T-helper 17 cell (primary cell): Measurements from ENCODE around the gene TANK. TPM values are rescaled to one million over a fixed set of nuclear protein-coding genes. Genes with fewer than 3 reads are reported as not detected.

Source experiments
- ATAC-seq: fragments of 150-1000 bp; cut with Tn5 transposase; 2 replicates; pipeline ENCODE4 v1.10.0; 2021; ENCODE audit warnings: mild to moderate bottlenecking, moderate library complexity
- DNase-seq, 3 donors: peaks; one replicate each; pipeline versions ENCODE4 v3.0.0 to v3.0.0-alpha.2; 2020 to 2021
- H3K9me3 ChIP-seq: one replicate; pipeline ENCODE4 v1.7.0; 2013; ENCODE audit warnings: low read length, mild to moderate bottlenecking; ENCODE audit not compliant: control insufficient read depth, poor library complexity, severe bottlenecking
- H3K27ac Mint-ChIP-seq: one replicate; pipeline ENCODE4 v1.8.0; 2022; ENCODE audit warnings: mild to moderate bottlenecking, moderate library complexity, mixed read lengths
- H3K27me3 Mint-ChIP-seq: one replicate; pipeline ENCODE4 v1.8.0; 2022; ENCODE audit warnings: mixed read lengths
- H3K36me3 Mint-ChIP-seq: one replicate; pipeline ENCODE4 v1.8.0; 2022; ENCODE audit warnings: low read depth, mixed read lengths
- H3K4me1 Mint-ChIP-seq: one replicate; pipeline ENCODE4 v1.8.0; 2022; ENCODE audit warnings: mild to moderate bottlenecking, mixed read lengths
- H3K4me3 Mint-ChIP-seq: one replicate; pipeline ENCODE4 v1.8.0; 2022; ENCODE audit warnings: mild to moderate bottlenecking, moderate library complexity, mixed read lengths
- total RNA-seq, 4 donors: library from RNA in 2 of 4; stranded (reverse) in 2 of 4; gene quantifications; one replicate each; pipeline ENCODE4 v1.2.3 and lab custom pipeline; 2022 to 2026

Gene TANK, protein sequence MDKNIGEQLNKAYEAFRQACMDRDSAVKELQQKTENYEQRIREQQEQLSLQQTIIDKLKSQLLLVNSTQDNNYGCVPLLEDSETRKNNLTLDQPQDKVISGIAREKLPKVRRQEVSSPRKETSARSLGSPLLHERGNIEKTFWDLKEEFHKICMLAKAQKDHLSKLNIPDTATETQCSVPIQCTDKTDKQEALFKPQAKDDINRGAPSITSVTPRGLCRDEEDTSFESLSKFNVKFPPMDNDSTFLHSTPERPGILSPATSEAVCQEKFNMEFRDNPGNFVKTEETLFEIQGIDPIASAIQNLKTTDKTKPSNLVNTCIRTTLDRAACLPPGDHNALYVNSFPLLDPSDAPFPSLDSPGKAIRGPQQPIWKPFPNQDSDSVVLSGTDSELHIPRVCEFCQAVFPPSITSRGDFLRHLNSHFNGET
- total RNA-seq (100 to 1,000 TPM; 129 to 134 TPM), total RNA-seq (lab: John Stamatoyannopoulos, UW) (133 to 171 reads per million in 2 donors)

DNA sequence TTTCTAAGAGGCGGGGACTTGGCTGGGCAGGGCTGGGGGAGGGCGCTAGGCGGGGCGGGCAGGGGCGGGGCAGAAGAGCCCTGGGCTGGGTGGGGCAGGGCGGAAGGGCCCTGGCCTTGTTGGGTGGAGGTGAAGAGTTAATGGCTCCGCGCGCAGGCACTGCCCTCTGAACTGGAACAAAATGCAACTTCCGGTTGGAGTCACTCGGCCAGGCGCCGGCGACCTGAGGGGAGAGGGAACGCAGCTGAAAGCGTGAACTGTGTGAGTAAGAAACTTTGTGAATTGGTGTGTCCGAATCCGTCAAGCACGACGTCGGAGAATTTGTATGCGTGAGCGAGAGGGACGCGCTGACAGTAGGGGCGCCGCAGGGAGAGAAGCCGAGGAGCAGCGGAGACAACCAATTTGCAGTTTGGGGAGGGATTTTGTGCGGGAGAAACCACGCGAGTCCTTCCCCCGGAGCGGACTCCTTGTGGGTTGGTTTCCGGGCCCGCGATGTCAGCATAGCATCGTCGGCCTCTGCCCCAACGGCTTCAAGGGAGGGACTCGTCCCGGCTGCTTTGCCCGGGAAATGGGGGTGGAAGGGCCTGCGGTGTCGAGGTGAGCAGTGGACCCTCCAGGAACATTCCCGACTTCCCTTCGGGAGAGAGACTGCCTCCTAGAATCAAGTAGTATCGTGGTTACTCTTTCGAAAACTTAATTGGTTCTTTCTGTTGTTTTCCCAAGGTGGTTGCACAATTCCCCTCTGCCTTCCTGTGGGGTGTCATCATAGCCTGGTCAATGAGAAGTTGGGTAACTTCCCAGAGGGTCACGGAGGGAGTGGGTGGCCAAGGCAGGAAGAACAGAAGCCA lies at the start of gene TANK:
TANK (plus strand) TSS at position 203 of the 848 bp plus-strand sequence. CDS start 19,235 bp downstream, outside the sequence.
- peaks cover 44% of the 10 kb centered on the region for H3K4me1 Mint-ChIP-seq
- H3K4me3 Mint-ChIP-seq: peak within 1 kb of the TSS; percentile 100
- ATAC-seq (peak; percentile 90), DNase-seq (peak; percentile 76 to 82 (median 78))
- no peaks in the 10 kb centered on the region for H3K27me3 Mint-ChIP-seq
- H3K27ac Mint-ChIP-seq: peak within 1 kb of the TSS; percentile 100
- H3K36me3 Mint-ChIP-seq: peaks cover 14% of the 10 kb centered on the region
- H3K9me3 ChIP-seq: no peaks in the 10 kb centered on the region

DNA sequence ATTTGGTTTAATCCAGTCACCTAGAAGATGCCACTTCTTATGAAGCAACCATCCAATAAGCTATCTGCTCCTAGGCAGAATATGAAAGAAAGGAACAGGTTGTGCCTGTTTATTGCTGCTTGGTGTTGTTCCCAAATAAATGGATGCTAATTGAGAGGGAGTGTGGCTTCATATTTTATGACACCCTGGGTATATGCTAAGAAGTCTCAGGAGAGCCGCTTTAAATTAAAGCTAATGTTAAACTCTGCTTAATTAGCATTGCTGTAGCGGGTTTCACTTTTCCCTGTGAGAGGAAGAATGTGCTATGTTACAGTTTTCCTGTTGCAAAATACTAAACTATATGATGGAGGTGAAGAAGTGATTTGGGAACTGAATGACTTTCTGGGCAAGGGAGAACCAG lies 48.7 kb upstream of the TANK start:
- peaks cover 19% of the 10 kb centered on the region for H3K27me3 Mint-ChIP-seq
- no peak overlapping the region for H3K4me3 Mint-ChIP-seq
- no peak for ATAC-seq
- H3K9me3 ChIP-seq: no peaks in the 10 kb centered on the region
- H3K27ac Mint-ChIP-seq: no peak overlapping the region
- peaks cover 4% of the 10 kb centered on the region for H3K4me1 Mint-ChIP-seq
- no peaks in the 10 kb centered on the region for H3K36me3 Mint-ChIP-seq
- no peak for DNase-seq

DNA sequence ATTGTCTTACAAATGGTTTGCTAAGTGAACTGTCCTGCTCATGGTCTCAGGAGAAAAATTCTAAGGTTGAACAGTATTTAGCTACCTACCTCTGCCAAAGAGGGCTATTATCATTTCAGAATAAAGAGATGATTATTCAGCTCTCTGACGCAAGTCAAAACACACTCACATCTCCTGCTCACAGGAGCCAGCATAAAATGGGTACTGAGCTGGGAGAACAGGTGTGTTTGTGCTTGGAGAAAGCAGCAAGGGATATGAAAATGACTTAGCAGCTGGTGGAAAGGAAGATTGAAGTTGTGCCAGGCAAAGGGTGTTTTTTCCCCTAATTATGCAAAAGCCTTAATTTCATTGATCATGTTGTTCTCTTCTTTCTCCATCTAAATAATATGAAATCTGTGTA lies 47.3 kb upstream of the TANK start:
- Mint-ChIP-seq H3K27ac (no peak overlapping the region), H3K27me3 (peaks cover 11% of the 10 kb centered on the region), H3K4me1 (peaks cover 4% of the 10 kb centered on the region), H3K36me3 (no peaks in the 10 kb centered on the region), H3K4me3 (no peak overlapping the region)
- H3K9me3 ChIP-seq: no peaks in the 10 kb centered on the region
- ATAC-seq (no peak), DNase-seq (no peak)

DNA sequence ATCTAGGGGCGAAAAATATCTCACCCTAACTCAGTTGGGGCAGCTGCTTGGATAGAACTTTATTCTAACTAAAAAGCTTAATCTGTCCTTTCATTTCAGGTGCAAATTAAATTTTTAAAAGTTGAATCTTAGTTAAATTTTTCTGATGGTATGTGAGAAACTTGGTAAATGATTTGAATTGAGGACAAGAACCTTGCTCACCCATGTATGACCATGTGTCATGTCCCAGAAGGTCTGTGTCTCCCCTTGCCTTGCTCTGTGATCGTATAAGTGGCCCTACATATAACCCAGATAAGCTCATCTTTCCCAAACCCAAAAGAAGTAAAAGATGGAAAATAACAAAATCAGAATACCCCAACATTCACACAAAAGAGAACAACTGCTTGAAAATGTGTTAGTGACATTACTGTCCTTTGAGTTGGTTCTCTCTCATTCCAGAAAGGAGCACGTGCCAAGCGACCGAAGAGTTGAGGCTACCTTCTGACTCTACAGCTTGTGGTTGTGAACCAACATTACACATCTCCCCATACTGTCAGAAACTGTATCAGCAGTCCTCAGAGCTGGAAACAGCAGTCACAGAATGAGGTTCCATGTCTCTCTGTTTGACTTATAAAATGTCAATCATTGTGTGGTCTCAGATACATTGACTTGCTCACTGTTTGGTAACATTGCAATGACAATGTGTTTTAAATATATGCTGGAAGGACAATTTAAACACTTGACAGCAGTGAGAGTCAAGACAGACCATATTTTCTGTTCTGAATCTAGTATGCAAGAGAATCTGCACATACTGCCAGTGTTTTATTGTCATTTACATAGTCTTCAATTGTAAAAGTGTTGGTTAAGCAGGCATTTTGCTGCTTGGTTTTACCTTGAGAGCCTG lies 46.3 kb upstream of the TANK start:
- peaks cover 8% of the 10 kb centered on the region for H3K4me1 Mint-ChIP-seq
- no peaks in the 10 kb centered on the region for H3K36me3 Mint-ChIP-seq
- no peak overlapping the region for H3K4me3 Mint-ChIP-seq
- peaks cover 15% of the 10 kb centered on the region for H3K27me3 Mint-ChIP-seq
- ATAC-seq (no peak), DNase-seq (no peak)
- H3K9me3 ChIP-seq: no peaks in the 10 kb centered on the region
- H3K27ac Mint-ChIP-seq: no peak overlapping the region

DNA sequence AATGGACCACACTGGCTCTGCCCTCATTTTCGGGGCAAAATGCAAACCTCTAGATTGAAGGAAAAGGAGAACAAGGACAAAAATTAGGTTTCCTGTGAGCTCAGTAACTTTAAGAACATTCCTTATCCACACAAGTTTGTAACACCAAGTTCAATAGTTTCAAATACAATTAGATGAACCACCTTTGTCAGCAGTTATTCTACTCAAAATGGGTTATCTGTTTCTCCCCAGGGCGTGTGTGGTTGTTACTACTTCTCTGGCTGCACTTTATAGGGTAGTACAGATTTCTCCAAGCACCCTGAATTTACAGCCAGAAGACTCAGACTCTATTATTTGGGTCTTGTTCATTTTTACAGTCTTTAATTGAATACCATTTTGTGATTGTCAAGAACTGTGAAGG lies 45.0 kb upstream of the TANK start:
- Mint-ChIP-seq H3K27me3 (peaks cover 7% of the 10 kb centered on the region), H3K4me3 (no peak overlapping the region), H3K27ac (no peak overlapping the region), H3K4me1 (peaks cover 8% of the 10 kb centered on the region), H3K36me3 (peaks cover under 1% of the 10 kb centered on the region)
- no peaks in the 10 kb centered on the region for H3K9me3 ChIP-seq
- ATAC-seq (no peak), DNase-seq (no peak)

DNA sequence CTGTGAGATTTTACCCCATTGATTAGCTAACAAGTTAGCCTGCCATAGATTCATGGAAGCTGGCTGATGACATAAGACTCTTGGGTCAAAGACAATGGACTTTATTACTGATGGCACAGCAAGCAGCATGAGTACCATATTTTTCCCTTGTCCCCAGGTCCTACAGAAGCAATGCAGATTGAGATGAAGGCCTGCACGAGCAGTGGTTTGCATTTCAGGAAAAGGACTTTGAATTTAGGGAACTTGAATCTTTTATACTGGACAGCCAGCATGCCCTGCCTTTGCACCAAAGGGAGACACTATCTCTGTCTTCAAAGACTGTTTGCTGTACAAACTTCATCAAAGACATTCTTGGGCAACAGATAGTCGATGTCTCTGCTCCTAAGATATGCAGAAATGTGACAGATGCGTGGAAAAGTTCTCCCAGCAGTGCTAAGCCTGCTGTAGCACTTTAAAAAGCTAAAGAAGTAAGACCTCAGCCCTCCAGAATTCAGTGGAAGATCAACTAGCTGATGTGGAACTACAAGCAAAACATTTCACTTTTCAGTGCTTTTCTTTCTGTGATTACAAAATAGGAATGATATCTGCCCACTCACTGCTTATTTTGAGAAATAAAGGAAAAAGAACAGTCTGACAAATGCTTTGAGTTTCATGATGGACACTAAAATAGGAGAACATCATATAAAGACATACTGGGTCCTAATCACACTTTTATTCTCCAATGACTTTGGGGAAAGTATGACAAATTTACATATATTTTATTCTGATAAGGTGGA lies 44.4 kb upstream of the TANK start:
- peaks cover 8% of the 10 kb centered on the region for H3K4me1 Mint-ChIP-seq
- H3K36me3 Mint-ChIP-seq: peaks cover 3% of the 10 kb centered on the region
- no peak overlapping the region for H3K4me3 Mint-ChIP-seq
- no peaks in the 10 kb centered on the region for H3K9me3 ChIP-seq
- no peak overlapping the region for H3K27ac Mint-ChIP-seq
- no peak for ATAC-seq
- DNase-seq: no peak
- H3K27me3 Mint-ChIP-seq: peaks cover 7% of the 10 kb centered on the region

DNA sequence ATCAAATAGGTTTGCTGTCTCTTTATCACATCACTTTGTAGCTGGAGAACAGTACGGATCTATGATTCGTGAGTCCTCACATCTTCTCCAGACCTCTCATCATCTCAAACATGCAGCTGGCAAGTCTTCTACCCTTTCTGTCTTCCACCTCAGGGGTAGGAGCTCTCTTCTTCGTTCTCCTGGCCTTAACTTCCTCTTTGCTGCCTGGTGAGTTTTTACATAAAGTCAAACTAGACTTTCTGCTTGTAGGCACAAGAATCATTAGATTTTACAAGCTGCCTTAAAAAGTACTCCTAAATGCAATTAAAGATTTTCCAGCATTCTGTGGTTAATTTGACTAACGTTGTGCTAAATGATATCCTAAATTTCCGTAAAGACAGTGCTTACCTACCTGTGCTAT lies 43.7 kb upstream of the TANK start:
- peaks cover 3% of the 10 kb centered on the region for H3K36me3 Mint-ChIP-seq

DNA sequence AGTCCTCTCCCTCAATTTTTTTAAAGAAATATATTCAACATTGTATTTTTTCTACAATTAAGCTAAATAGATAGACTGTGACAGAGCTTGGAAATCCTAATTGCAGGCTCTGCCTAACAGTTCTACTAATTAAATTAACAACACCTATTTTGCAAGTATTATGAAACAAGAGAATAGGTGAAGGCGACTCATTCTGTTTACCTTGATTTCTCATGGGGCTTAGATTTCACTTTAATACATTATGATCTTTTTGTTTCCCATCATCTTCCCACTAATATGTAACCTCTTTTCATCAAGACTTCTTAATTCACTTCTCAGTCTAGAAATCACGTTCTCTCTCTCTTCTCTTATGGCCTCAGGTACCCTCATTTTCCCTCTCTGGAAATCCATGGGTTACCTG lies 42.7 kb upstream of the TANK start:
- H3K27me3 Mint-ChIP-seq: peaks cover 7% of the 10 kb centered on the region
- peaks cover 3% of the 10 kb centered on the region for H3K36me3 Mint-ChIP-seq
- H3K9me3 ChIP-seq: no peaks in the 10 kb centered on the region
- ATAC-seq (no peak), DNase-seq (no peak)
- H3K4me3 Mint-ChIP-seq: no peak overlapping the region
- H3K27ac Mint-ChIP-seq: no peak overlapping the region
- H3K4me1 Mint-ChIP-seq: peaks cover 7% of the 10 kb centered on the region

More for the DNA sequence above, 43.7 kb upstream of the TANK start:
- Mint-ChIP-seq H3K27ac (no peak overlapping the region), H3K4me1 (peaks cover 8% of the 10 kb centered on the region), H3K27me3 (peaks cover 7% of the 10 kb centered on the region), H3K4me3 (no peak overlapping the region)
- ATAC-seq (no peak), DNase-seq (no peak)
- H3K9me3 ChIP-seq: no peaks in the 10 kb centered on the region

DNA sequence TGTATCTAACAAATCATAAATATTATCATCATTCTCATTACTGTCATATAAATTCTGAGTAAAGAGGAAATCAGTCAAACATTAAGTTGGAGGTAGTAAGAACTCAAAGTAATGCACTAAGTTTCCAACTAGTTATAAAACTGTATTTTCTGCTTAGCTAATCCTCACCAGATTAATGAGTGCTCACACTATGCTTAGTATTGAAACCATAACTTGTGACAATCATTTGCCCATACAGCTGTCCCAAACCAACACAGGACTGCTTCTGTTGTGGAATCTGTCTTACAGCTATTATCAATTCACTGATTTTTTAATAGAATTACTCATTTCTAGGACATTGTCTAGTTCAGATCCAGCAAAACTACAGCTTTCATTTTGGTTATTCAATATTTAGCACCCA lies 41.5 kb upstream of the TANK start:
- Mint-ChIP-seq H3K4me1 (peaks cover 11% of the 10 kb centered on the region), H3K27ac (no peak overlapping the region), H3K27me3 (peaks cover 7% of the 10 kb centered on the region), H3K36me3 (peaks cover 3% of the 10 kb centered on the region), H3K4me3 (no peak overlapping the region)
- ATAC-seq (no peak), DNase-seq (no peak)
- H3K9me3 ChIP-seq: no peaks in the 10 kb centered on the region

DNA sequence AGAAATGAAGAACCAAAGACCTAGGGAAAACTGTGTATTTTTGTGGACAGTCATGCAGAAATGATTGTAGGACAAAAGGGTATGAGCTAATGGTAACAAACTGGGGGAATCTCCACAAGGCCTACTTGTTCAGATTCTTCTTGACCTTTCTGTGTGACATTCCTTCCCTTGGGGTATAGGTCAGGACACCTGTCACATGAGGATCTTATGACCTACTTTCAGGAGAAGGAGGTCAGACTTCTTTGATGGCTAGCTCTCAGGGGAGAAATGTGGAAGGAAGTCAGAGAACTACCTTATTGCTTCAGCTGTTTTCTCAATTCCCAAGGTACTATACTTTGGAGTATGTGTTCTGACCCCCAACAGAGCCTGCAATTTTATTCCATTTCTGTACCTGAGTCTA lies 40.7 kb upstream of the TANK start:
- DNase-seq (no peak), ATAC-seq (no peak)
- Mint-ChIP-seq H3K36me3 (peaks cover 3% of the 10 kb centered on the region), H3K27me3 (peaks cover 7% of the 10 kb centered on the region), H3K4me3 (no peak overlapping the region), H3K27ac (no peak overlapping the region), H3K4me1 (peaks cover 9% of the 10 kb centered on the region)
- H3K9me3 ChIP-seq: no peaks in the 10 kb centered on the region

DNA sequence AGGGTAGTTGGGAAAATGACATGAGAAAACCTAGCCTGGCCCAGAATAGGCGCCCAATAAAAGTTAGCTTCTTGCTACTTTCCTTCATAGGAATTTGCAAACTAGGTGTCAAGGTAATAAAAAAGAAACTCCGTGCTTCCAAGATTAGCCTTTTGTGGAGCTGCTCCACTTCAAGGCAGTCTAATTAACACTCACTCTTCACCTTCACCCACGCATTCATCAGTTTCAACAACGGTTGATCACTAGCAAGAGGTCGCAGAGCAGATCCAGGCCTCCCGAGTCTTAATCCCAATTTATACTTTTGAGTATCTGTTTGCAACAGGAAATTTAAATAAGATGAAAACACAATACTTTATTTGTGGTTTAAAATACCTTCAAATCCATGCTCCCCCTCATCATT lies 39.5 kb upstream of the TANK start:
- H3K4me3 Mint-ChIP-seq: no peak overlapping the region
- no peak overlapping the region for H3K27ac Mint-ChIP-seq
- peaks cover 7% of the 10 kb centered on the region for H3K27me3 Mint-ChIP-seq
- peaks cover 9% of the 10 kb centered on the region for H3K4me1 Mint-ChIP-seq
- ATAC-seq (no peak), DNase-seq (no peak)
- peaks cover 3% of the 10 kb centered on the region for H3K36me3 Mint-ChIP-seq
- no peaks in the 10 kb centered on the region for H3K9me3 ChIP-seq

DNA sequence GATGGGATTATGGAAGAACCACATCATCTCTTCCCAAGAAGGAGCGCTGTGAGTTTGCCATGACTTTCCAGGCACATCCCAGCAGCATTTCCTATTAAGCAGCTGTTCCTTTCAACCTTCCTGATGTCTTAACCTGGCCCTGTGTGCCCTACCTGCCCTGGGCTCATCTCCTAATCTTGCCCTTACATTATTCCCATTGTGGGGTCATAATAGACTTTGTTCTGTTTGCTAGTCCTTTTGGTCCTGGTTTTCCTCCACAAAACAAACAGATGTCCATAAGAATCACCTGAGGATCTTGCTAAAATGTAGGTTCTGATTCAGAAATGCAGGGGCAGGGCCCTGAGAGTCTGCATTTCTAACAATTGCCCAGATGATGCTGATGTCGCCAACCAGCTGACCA lies 38.6 kb upstream of the TANK start:
- H3K9me3 ChIP-seq: no peaks in the 10 kb centered on the region
- H3K27me3 Mint-ChIP-seq: peaks cover 7% of the 10 kb centered on the region
- ATAC-seq: no peak
- H3K27ac Mint-ChIP-seq: no peak overlapping the region
- no peak overlapping the region for H3K4me3 Mint-ChIP-seq
- H3K4me1 Mint-ChIP-seq: peaks cover 9% of the 10 kb centered on the region
- H3K36me3 Mint-ChIP-seq: peaks cover 3% of the 10 kb centered on the region
- no peak for DNase-seq
